HG03457 (cell line): ENCODE measurements around the gene TNFRSF6B.

Experiments used
- ATAC-seq: cut with Tn5 transposase; IDR thresholded peaks from one replicate; pipeline ENCODE4 v1.9.1; 2021; ENCODE audit warnings: moderate number of reproducible peaks; ENCODE audit not compliant: unreplicated experiment

Gene TNFRSF6B

GRCh38 chr20:63695424-63696305 is 787 bp upstream of the TNFRSF6B start:
- no peak for ATAC-seq

GRCh38 chr20:63696306-63696627 is 185 bp upstream of the TNFRSF6B start:
- ATAC-seq: no peak

- no peak for ATAC-seq
Measured at GRCh38 chr20:63697357-63697867, 960 bp downstream of the TNFRSF6B start.

- no peak for ATAC-seq
Measured at GRCh38 chr20:63697868-63698545, 1.6 kb downstream of the TNFRSF6B start.

GRCh38 chr20:63698739-63699465 is 2.5 kb downstream of the TNFRSF6B start:
- ATAC-seq: no peak

- ATAC-seq: no peak
Measured at GRCh38 chr20:63699466-63700198, 3.2 kb downstream of the TNFRSF6B start.

GRCh38 chr20:63700199-63701050 is 4.0 kb downstream of the TNFRSF6B start:
- no peak for ATAC-seq

- ATAC-seq: no peak
Measured at GRCh38 chr20:63701051-63701328, 4.5 kb downstream of the TNFRSF6B start.

GRCh38 chr20:63701329-63702035 is 5.0 kb downstream of the TNFRSF6B start:
- no peak for ATAC-seq

- no peak for ATAC-seq
Measured at GRCh38 chr20:63702036-63702665, 5.7 kb downstream of the TNFRSF6B start.

GRCh38 chr20:63702751-63703470 is 6.5 kb downstream of the TNFRSF6B start:
- ATAC-seq: no peak

- no peak for ATAC-seq
Measured at GRCh38 chr20:63703471-63703975, 7.1 kb downstream of the TNFRSF6B start.

GRCh38 chr20:63703976-63704748 is 7.7 kb downstream of the TNFRSF6B start:
- ATAC-seq: no peak

GRCh38 chr20:63704749-63705117 is 8.3 kb downstream of the TNFRSF6B start:
- ATAC-seq: no peak

- ATAC-seq: no peak
Measured at GRCh38 chr20:63705232-63706026, 9.0 kb downstream of the TNFRSF6B start.

GRCh38 chr20:63706027-63706695 is 9.7 kb downstream of the TNFRSF6B start:
- no peak for ATAC-seq
